SK-N-SH treated with all-trans-retinoic acid at 6 μM for 48 hours (cell line): ENCODE measurements around the gene C12orf42.

Experiments
- CSDC2 ChIP-seq: fragments of 250-450 bp; sonication (Bioruptor Pico); IDR thresholded peaks from 2 replicates; pipeline ENCODE4 v1.5.0; 2020; ENCODE audit warnings: mild to moderate bottlenecking, moderate library complexity
- ISL1 ChIP-seq: fragments of 250-450 bp; sonication (Bioruptor Pico); IDR thresholded peaks from 2 replicates; pipeline ENCODE4 v2.1.2; 2022; ENCODE audit warnings: mild to moderate bottlenecking, moderate library complexity
- OSR1 ChIP-seq: fragments of 250-450 bp; sonication (Bioruptor Pico); IDR thresholded peaks from 2 replicates; pipeline ENCODE4 v1.8.0; 2022; ENCODE audit warnings: moderate library complexity, mild to moderate bottlenecking, inconsistent platforms
- PPARA ChIP-seq: fragments of 250-450 bp; sonication (Bioruptor Pico); IDR thresholded peaks from 2 replicates; pipeline ENCODE4 v1.5.0; 2020; ENCODE audit warnings: mild to moderate bottlenecking, borderline replicate concordance
- TCF4 ChIP-seq: fragments of 250-450 bp; sonication (Bioruptor Pico); IDR thresholded peaks from 2 replicates; pipeline ENCODE4 v1.8.0; 2021; ENCODE audit warnings: mild to moderate bottlenecking, moderate library complexity, borderline replicate concordance
- TOX ChIP-seq: fragments of 250-450 bp; sonication (Bioruptor Pico); IDR thresholded peaks from 2 replicates; pipeline ENCODE4 v1.8.0; 2021; ENCODE audit warnings: mild to moderate bottlenecking, moderate library complexity, borderline replicate concordance
- ZC3H10 ChIP-seq: fragments of 250-450 bp; sonication (Bioruptor Pico); IDR thresholded peaks from 2 replicates; pipeline ENCODE4 v1.5.1; 2021; ENCODE audit warnings: mild to moderate bottlenecking, moderate library complexity
- ZFP3 ChIP-seq: fragments of 250-450 bp; sonication (Bioruptor Pico); IDR thresholded peaks from 2 replicates; pipeline ENCODE4 v1.5.0; 2020; ENCODE audit warnings: mild to moderate bottlenecking, moderate library complexity
- ZFP30 ChIP-seq: fragments of 450-650 bp; formaldehyde crosslinking; IDR thresholded peaks from 2 replicates; pipeline ENCODE4 v1.5.0; 2022; ENCODE audit warnings: mild to moderate bottlenecking, moderate library complexity
- ZNF8 ChIP-seq: fragments of 450-650 bp; formaldehyde crosslinking; IDR thresholded peaks from 2 replicates; pipeline ENCODE4 v1.5.0; 2020; ENCODE audit warnings: mild to moderate bottlenecking, moderate library complexity
- TF ChIP-seq, protein P1 (sequence below): fragments of 250-450 bp; sonication (Bioruptor Pico); IDR thresholded peaks from 2 replicates; pipeline ENCODE4 v1.8.0; 2021; ENCODE audit warnings: low read depth, mild to moderate bottlenecking, moderate library complexity, borderline replicate concordance
- TF ChIP-seq, protein P2 (sequence below): fragments of 250-450 bp; sonication (Bioruptor Pico); IDR thresholded peaks from 2 replicates; pipeline ENCODE4 v1.5.0; 2020; ENCODE audit warnings: mild to moderate bottlenecking, moderate library complexity
- TF ChIP-seq, protein P3 (sequence below): fragments of 250-450 bp; sonication (Bioruptor Pico); IDR thresholded peaks from 2 replicates; pipeline ENCODE4 v1.5.1; 2021; ENCODE audit warnings: mild to moderate bottlenecking, moderate library complexity
- TF ChIP-seq, protein P4 (sequence below): fragments of 250-450 bp; sonication (Bioruptor Pico); IDR thresholded peaks from 2 replicates; pipeline ENCODE4 v1.8.0; 2020; ENCODE audit warnings: mild to moderate bottlenecking, moderate library complexity, borderline replicate concordance

DNA sequence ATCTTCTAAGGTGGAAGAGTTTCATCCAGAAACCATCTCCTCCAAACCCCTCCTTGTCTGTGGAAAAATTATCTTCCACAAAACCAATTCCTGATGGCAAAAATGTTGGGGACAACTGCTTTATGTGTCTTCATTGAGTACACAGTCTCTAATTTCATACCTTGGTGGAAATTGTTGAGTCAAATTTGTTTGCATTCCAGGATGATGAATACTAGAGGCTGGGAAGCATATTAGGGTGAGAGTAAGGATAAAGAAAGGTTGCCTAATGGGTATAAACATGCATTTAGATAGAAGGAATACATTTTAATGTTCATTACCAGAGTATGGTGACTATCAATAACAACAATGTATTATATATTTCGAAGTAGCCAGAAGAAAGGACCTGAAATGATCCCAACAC, 98.2 kb downstream of the C12orf42 start:
- TF ChIP-seq, protein P1, sequence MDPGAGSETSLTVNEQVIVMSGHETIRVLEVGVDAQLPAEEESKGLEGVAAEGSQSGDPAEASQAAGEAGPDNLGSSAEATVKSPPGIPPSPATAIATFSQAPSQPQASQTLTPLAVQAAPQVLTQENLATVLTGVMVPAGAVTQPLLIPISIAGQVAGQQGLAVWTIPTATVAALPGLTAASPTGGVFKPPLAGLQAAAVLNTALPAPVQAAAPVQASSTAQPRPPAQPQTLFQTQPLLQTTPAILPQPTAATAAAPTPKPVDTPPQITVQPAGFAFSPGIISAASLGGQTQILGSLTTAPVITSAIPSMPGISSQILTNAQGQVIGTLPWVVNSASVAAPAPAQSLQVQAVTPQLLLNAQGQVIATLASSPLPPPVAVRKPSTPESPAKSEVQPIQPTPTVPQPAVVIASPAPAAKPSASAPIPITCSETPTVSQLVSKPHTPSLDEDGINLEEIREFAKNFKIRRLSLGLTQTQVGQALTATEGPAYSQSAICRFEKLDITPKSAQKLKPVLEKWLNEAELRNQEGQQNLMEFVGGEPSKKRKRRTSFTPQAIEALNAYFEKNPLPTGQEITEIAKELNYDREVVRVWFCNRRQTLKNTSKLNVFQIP (CRISPR knock-in tag) = no peak
- TF ChIP-seq ZC3H10 (CRISPR knock-in tag) = no peak
- TF ChIP-seq TCF4 (CRISPR knock-in tag) = no peak
- TF ChIP-seq, protein P2, sequence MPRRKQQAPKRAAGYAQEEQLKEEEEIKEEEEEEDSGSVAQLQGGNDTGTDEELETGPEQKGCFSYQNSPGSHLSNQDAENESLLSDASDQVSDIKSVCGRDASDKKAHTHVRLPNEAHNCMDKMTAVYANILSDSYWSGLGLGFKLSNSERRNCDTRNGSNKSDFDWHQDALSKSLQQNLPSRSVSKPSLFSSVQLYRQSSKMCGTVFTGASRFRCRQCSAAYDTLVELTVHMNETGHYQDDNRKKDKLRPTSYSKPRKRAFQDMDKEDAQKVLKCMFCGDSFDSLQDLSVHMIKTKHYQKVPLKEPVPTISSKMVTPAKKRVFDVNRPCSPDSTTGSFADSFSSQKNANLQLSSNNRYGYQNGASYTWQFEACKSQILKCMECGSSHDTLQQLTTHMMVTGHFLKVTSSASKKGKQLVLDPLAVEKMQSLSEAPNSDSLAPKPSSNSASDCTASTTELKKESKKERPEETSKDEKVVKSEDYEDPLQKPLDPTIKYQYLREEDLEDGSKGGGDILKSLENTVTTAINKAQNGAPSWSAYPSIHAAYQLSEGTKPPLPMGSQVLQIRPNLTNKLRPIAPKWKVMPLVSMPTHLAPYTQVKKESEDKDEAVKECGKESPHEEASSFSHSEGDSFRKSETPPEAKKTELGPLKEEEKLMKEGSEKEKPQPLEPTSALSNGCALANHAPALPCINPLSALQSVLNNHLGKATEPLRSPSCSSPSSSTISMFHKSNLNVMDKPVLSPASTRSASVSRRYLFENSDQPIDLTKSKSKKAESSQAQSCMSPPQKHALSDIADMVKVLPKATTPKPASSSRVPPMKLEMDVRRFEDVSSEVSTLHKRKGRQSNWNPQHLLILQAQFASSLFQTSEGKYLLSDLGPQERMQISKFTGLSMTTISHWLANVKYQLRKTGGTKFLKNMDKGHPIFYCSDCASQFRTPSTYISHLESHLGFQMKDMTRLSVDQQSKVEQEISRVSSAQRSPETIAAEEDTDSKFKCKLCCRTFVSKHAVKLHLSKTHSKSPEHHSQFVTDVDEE = no peak
- TF ChIP-seq, protein P3, sequence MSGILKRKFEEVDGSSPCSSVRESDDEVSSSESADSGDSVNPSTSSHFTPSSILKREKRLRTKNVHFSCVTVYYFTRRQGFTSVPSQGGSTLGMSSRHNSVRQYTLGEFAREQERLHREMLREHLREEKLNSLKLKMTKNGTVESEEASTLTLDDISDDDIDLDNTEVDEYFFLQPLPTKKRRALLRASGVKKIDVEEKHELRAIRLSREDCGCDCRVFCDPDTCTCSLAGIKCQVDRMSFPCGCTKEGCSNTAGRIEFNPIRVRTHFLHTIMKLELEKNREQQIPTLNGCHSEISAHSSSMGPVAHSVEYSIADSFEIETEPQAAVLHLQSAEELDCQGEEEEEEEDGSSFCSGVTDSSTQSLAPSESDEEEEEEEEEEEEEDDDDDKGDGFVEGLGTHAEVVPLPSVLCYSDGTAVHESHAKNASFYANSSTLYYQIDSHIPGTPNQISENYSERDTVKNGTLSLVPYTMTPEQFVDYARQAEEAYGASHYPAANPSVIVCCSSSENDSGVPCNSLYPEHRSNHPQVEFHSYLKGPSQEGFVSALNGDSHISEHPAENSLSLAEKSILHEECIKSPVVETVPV = no peak
- no peak for TF ChIP-seq TOX (CRISPR knock-in tag)
- no peak for TF ChIP-seq CSDC2
- no peak for TF ChIP-seq OSR1
- TF ChIP-seq, protein P4, sequence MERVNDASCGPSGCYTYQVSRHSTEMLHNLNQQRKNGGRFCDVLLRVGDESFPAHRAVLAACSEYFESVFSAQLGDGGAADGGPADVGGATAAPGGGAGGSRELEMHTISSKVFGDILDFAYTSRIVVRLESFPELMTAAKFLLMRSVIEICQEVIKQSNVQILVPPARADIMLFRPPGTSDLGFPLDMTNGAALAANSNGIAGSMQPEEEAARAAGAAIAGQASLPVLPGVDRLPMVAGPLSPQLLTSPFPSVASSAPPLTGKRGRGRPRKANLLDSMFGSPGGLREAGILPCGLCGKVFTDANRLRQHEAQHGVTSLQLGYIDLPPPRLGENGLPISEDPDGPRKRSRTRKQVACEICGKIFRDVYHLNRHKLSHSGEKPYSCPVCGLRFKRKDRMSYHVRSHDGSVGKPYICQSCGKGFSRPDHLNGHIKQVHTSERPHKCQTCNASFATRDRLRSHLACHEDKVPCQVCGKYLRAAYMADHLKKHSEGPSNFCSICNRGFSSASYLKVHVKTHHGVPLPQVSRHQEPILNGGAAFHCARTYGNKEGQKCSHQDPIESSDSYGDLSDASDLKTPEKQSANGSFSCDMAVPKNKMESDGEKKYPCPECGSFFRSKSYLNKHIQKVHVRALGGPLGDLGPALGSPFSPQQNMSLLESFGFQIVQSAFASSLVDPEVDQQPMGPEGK (CRISPR knock-in tag) = no peak
- no peak for TF ChIP-seq ZFP3 (CRISPR knock-in tag)
- no peak for TF ChIP-seq ZNF8
- no peak for TF ChIP-seq ZFP30 (CRISPR knock-in tag)
- no peak for TF ChIP-seq PPARA (CRISPR knock-in tag)
- no peak for TF ChIP-seq ISL1
